DOHH2 (cell line): ENCODE results near the gene ZRANB1.

Experiments
- H3F3A ChIP-seq: fragments of 200-600 bp; sonication (generic), shearing (Covaris generic); 2 replicates; pipeline ENCODE4 v1.6.0; 2016; ENCODE audit warnings: antibody characterized with exemption, mild to moderate bottlenecking; ENCODE audit not compliant: control insufficient read depth, insufficient read depth
- H3K27ac ChIP-seq: fragments of 200-600 bp; sonication (generic); 2 replicates; pipeline ENCODE4 v1.5.1; 2014; ENCODE audit warnings: low read depth, mild to moderate bottlenecking, low read length, moderate library complexity
- H3K27me3 ChIP-seq: fragments of 200-600 bp; sonication (generic); 2 replicates; pipeline ENCODE4 v1.6.1; 2014; ENCODE audit warnings: mild to moderate bottlenecking, low read length, mixed read lengths; ENCODE audit not compliant: control insufficient read depth
- H3K36me3 ChIP-seq: fragments of 200-600 bp; sonication (generic); 2 replicates; pipeline ENCODE4 v1.6.1; 2014; ENCODE audit warnings: mild to moderate bottlenecking, low read length, moderate library complexity, mixed read lengths; ENCODE audit not compliant: control insufficient read depth
- H3K4me1 ChIP-seq: fragments of 200-600 bp; sonication (generic); 2 replicates; pipeline ENCODE4 v1.6.1; 2014; ENCODE audit warnings: mild to moderate bottlenecking, low read length, mixed read lengths; ENCODE audit not compliant: control insufficient read depth
- H3K4me2 ChIP-seq: fragments of 200-600 bp; sonication (generic); 2 replicates; pipeline ENCODE4 v1.6.0; 2014; ENCODE audit warnings: mild to moderate bottlenecking, low read length, moderate library complexity
- H3K4me3 ChIP-seq: fragments of 200-600 bp; sonication (generic); 2 replicates; pipeline ENCODE4 v1.5.1; 2014; ENCODE audit warnings: mild to moderate bottlenecking, low read length, mixed read lengths
- H3K79me2 ChIP-seq: fragments of 200-600 bp; sonication (generic); 2 replicates; pipeline ENCODE4 v1.6.1; 2014; ENCODE audit warnings: mild to moderate bottlenecking, low read length, mixed read lengths; ENCODE audit not compliant: control insufficient read depth
- H3K9me2 ChIP-seq: fragments of 200-600 bp; sonication (generic); replicated peaks from 2 replicates; pipeline ENCODE4 v1.6.1; 2014; ENCODE audit warnings: mild to moderate bottlenecking, low read length, mixed read lengths; ENCODE audit not compliant: control insufficient read depth
- H3K9me3 ChIP-seq: fragments of 200-600 bp; sonication (generic); 2 replicates; pipeline ENCODE4 v1.6.1; 2014; ENCODE audit warnings: antibody characterized with exemption, low read length, mixed read lengths; ENCODE audit not compliant: control insufficient read depth, insufficient read depth
- H4K20me1 ChIP-seq: fragments of 200-600 bp; sonication (generic); 2 replicates; pipeline ENCODE4 v1.6.0; 2014; ENCODE audit warnings: low read depth, mild to moderate bottlenecking, antibody characterized with exemption, low read length, moderate library complexity; ENCODE audit not compliant: control insufficient read depth, insufficient read depth
- EZH2phosphoT487 ChIP-seq: fragments of 200-600 bp; sonication (generic); IDR thresholded peaks from 2 replicates; pipeline ENCODE4 v1.6.1; 2017; ENCODE audit warnings: borderline replicate concordance, mild to moderate bottlenecking, antibody characterized with exemption, low read length, moderate library complexity, mixed read lengths
- TF ChIP-seq, protein P1 (sequence below): fragments of 200-600 bp; sonication (generic); IDR thresholded peaks from one replicate; pipeline ENCODE4 v1.5.1; 2014; ENCODE audit warnings: antibody characterized with exemption, mild to moderate bottlenecking, low read depth, low read length; ENCODE audit not compliant: poor library complexity, severe bottlenecking

ZRANB1 gene

DNA sequence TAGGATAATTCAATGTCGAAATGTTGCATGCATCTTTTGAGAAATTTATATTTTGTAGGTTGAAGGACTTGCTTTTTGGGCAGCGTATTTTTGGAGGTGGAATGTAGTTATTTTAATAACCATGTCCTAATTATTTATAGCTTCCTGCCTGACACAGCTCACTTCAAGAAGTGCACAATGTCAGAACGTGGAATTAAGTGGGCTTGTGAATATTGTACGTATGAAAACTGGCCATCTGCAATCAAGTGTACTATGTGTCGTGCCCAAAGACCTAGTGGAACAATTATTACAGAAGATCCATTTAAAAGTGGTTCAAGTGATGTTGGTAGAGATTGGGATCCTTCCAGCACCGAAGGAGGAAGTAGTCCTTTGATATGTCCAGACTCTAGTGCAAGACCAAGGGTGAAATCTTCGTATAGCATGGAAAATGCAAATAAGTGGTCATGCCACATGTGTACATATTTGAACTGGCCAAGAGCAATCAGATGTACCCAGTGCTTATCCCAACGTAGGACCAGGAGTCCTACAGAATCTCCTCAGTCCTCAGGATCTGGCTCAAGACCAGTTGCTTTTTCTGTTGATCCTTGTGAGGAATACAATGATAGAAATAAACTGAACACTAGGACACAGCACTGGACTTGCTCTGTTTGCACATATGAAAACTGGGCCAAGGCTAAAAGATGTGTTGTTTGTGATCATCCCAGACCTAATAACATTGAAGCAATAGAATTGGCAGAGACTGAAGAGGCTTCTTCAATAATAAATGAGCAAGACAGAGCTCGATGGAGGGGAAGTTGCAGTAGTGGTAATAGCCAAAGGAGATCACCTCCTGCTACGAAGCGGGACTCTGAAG is 620 bp downstream of the ZRANB1 start:
- H3K36me3 ChIP-seq, result peaks cover 32% of the 10 kb centered on the region
- H3K4me2 ChIP-seq, result no peak overlapping the region
- no peaks in the 10 kb centered on the region for H3F3A ChIP-seq
- no peak overlapping the region for H3K4me3 ChIP-seq
- no peaks in the 10 kb centered on the region for H3K4me1 ChIP-seq
- H3K27ac ChIP-seq, result no peak overlapping the region
- TF ChIP-seq EZH2phosphoT487, result no peak
- TF ChIP-seq, protein P1, sequence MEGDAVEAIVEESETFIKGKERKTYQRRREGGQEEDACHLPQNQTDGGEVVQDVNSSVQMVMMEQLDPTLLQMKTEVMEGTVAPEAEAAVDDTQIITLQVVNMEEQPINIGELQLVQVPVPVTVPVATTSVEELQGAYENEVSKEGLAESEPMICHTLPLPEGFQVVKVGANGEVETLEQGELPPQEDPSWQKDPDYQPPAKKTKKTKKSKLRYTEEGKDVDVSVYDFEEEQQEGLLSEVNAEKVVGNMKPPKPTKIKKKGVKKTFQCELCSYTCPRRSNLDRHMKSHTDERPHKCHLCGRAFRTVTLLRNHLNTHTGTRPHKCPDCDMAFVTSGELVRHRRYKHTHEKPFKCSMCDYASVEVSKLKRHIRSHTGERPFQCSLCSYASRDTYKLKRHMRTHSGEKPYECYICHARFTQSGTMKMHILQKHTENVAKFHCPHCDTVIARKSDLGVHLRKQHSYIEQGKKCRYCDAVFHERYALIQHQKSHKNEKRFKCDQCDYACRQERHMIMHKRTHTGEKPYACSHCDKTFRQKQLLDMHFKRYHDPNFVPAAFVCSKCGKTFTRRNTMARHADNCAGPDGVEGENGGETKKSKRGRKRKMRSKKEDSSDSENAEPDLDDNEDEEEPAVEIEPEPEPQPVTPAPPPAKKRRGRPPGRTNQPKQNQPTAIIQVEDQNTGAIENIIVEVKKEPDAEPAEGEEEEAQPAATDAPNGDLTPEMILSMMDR, result no peak
- H3K79me2 ChIP-seq, result peaks cover 97% of the 10 kb centered on the region
- H3K27me3 ChIP-seq, result no peaks in the 10 kb centered on the region
- H3K9me3 ChIP-seq, result no peaks in the 10 kb centered on the region
- H3K9me2 ChIP-seq, result no peaks in the 10 kb centered on the region
- peaks cover 36% of the 10 kb centered on the region for H4K20me1 ChIP-seq

DNA sequence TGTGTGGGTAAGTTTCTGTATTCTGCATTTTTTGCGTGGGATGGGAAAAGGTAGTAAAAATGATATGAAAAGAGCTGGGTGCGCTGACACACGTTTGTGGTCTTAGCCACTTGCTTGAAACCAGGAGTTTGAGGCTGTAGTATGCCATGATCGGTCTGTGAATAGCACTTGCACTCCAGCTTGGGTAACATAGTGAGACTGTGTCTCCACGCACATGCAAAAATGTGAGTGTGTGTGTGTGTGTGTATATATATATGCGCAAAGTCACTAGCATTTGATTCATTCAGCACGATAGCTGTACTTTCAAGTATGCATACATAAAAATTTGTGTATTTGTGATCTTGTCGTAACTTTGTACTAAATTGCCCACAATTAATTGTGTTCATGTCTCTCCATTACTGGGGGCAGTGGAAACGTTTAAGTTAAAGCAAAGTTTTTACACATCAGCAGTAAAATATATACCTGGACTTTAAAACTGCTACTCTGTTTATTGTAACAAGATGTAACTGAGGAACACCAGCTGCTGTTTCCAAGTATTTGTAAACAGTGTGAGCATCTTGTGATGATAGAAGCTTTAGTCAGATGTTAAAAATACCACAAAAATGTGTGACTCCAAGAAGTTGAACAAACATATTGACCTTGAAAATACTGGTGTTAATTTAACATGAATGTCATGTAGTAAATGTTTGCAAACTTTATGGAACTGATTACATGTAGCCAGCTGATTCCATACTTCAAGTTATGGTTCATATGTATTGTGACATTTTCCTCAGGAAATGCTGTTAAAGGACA is 1.6 kb downstream of the ZRANB1 start:
- Histone ChIP-seq H3K4me2 (no peak overlapping the region), H3K36me3 (peaks cover 34% of the 10 kb centered on the region), H3F3A (no peaks in the 10 kb centered on the region), H3K4me3 (no peak overlapping the region), H3K79me2 (peaks cover 97% of the 10 kb centered on the region), H3K9me3 (no peaks in the 10 kb centered on the region), H3K27ac (no peak overlapping the region), H3K4me1 (no peaks in the 10 kb centered on the region), H3K9me2 (no peaks in the 10 kb centered on the region), H4K20me1 (peaks cover 30% of the 10 kb centered on the region), H3K27me3 (no peaks in the 10 kb centered on the region)
- no peak for TF ChIP-seq EZH2phosphoT487

DNA sequence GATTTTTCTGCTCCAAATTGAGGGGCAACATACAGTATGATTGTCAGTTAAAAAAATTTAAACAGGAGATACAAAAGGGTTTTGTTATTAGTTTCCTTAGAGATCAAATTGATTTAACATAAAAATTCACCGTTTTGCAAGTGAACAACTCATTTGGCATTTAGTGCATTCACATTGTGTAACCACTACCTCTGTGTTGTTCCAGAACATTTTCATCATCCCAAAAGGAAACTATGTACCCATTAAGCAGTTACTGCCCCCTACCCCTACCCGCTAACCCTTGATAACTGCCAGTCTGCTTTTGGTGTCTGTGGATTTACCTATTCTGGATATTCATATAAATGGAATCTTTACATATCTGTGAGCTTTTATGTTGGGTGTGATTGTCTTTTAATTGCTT is 3.1 kb downstream of the ZRANB1 start:
- no peaks in the 10 kb centered on the region for H3K4me1 ChIP-seq
- no peaks in the 10 kb centered on the region for H3K27me3 ChIP-seq
- peaks cover 36% of the 10 kb centered on the region for H3K36me3 ChIP-seq
- TF ChIP-seq EZH2phosphoT487, result no peak
- TF ChIP-seq, protein P1, result no peak
- H3F3A ChIP-seq, result no peaks in the 10 kb centered on the region
- no peaks in the 10 kb centered on the region for H3K9me3 ChIP-seq
- peaks cover 31% of the 10 kb centered on the region; the same call in 1 of the 2 replicates for H4K20me1 ChIP-seq
- peaks cover 97% of the 10 kb centered on the region for H3K79me2 ChIP-seq
- H3K9me2 ChIP-seq, result no peaks in the 10 kb centered on the region
- no peak overlapping the region for H3K27ac ChIP-seq
- no peak overlapping the region for H3K4me3 ChIP-seq
- no peak overlapping the region for H3K4me2 ChIP-seq
